ENCODE results near the gene CPB2. TPM values are rescaled to one million over a fixed set of nuclear protein-coding genes. Genes with fewer than 3 reads are reported as not detected.

The CPB2 gene
- total and polyA plus RNA-seq, 9 of the 15 experiments (the other 6 are each of a cell fraction or from before 2014, with no cell fraction given): 0.03 to 0.16 (median 0.07) TPM; not detected in 6

- POLR2A ChIA-PET: no interaction called here
- CTCF ChIA-PET (ENCODE audit: low intra/inter-chr PET ratio): no interaction called here
- TF ChIP-seq NR2C2 (CRISPR knock-in tag; IDR thresholded peaks at IDR 0.05) (no peak), NR2C2 (tag; IDR thresholded peaks at IDR 0.05) (no peak), PRMT5 (CRISPR knock-in tag; IDR thresholded peaks at IDR 0.05) (no peak), ZEB2 (IDR thresholded peaks at IDR 0.05) (no peak), FUS (optimal IDR thresholded peaks at IDR 0.05; ENCODE audit: low read depth, low read length) (no peak), ZNF57 (CRISPR knock-in tag; IDR thresholded peaks at IDR 0.05) (no peak), ZNF239 (CRISPR knock-in tag; IDR thresholded peaks at IDR 0.05) (no peak), CCNT2 (IDR thresholded peaks at IDR 0.05; ENCODE audit: borderline replicate concordance, extremely low read depth, insufficient read length, low read depth, low read length) (no peak), EP400 (IDR thresholded peaks at IDR 0.05) (no peak), POLR2AphosphoS5 (IDR thresholded peaks at IDR 0.05; ENCODE audit: control insufficient read depth, insufficient read depth, low read depth, low read length) (no peak), GTF2F1 (IDR thresholded peaks at IDR 0.05; ENCODE audit: low read depth, low read length) (no peak), MEF2D (tag; conservative IDR thresholded peaks at IDR 0.05; ENCODE audit: low read depth) (no peak), E2F1 (CRISPR knock-in tag; IDR thresholded peaks at IDR 0.05) (no peak), ZNF165 (CRISPR knock-in tag; IDR thresholded peaks at IDR 0.05; ENCODE audit: borderline replicate concordance) (no peak), ZNF280B (CRISPR knock-in tag; IDR thresholded peaks at IDR 0.05) (no peak), TBL1XR1 (IDR thresholded peaks at IDR 0.05; ENCODE audit: low read length in 2 of 2) (no peak), MECOM (CRISPR knock-in tag; IDR thresholded peaks at IDR 0.05) (no peak), ZNF551 (CRISPR knock-in tag; IDR thresholded peaks at IDR 0.05) (no peak), GABPB1 (CRISPR knock-in tag; IDR thresholded peaks at IDR 0.05) (no peak), BCL6 (CRISPR knock-in tag; IDR thresholded peaks at IDR 0.05) (no peak)
Observed at GRCh38 chr13:46088821-46089562, 15.8 kb downstream of the CPB2 start.

More at GRCh38 chr13:46088821-46089562, 15.8 kb downstream of the CPB2 start:
- 34% methylated on average over 5 of the region's 5 CpGs for WGBS (ENCODE audit: insufficient coverage, low coverage, missing lambda C conversion rate)
- H3K9me1 ChIP-seq (ENCODE audit: control insufficient read depth, insufficient read depth, low read length): no peaks in the 10 kb centered on the region
- H3K4me2 ChIP-seq (ENCODE audit: insufficient read depth, low read length): no peak overlapping the region
- H3K9me3 ChIP-seq (replicated peaks; ENCODE audit: control insufficient read depth, insufficient read depth, low read depth, low read length): no peaks in the 10 kb centered on the region
- DNase-seq (ENCODE audit: extremely low read depth in 1 of 4, low spot score in 3 of 4) (no peak), ATAC-seq (no peak), FAIRE-seq (no peak)
- no peak overlapping the region for H3K27ac ChIP-seq (ENCODE audit: extremely low read depth, low read depth, low read length)
- H3K27me3 ChIP-seq (ENCODE audit: control insufficient read depth in 2 of 2, insufficient read depth in 2 of 2, low read length in 2 of 2): no peaks in the 10 kb centered on the region
- intact Hi-C loops (cut with micrococcal nuclease) (no loop called here), in situ Hi-C loops (cut with MboI) (no loop called here)
- no peaks in the 10 kb centered on the region for H4K20me1 ChIP-seq (replicated peaks; ENCODE audit: control insufficient read depth, insufficient read depth, low read length)
- peaks cover 0 to 4% of the 10 kb centered on the region in 2 experiments; a peak in 2 of 5 replicates for H3K4me1 ChIP-seq (replicated peaks in 1 of 2; ENCODE audit: control insufficient read depth in 2 of 2, insufficient read depth in 2 of 2, low read length in 2 of 2)
- no peak overlapping the region for H2AFZ ChIP-seq (ENCODE audit: low read depth, low read length)
- BruUV-seq (replicated peaks): no TSS peak
- H3K9ac ChIP-seq (ENCODE audit: insufficient read depth in 1 of 2, low read depth in 2 of 2, low read length in 2 of 2): no peak overlapping the region
- H3K79me2 ChIP-seq (ENCODE audit: control insufficient read depth, insufficient read depth, low read length): no peaks in the 10 kb centered on the region
- H3K4me3 ChIP-seq: no peak overlapping the region
- no peaks in the 10 kb centered on the region for H3K36me3 ChIP-seq (ENCODE audit: control insufficient read depth, insufficient read depth, low read length)
